ENCODE results near the gene NRG3.

The NRG3 gene

GRCh38 chr10:82400841-82401240 is 525.8 kb downstream of the NRG3 start:
- Mint-ChIP-seq H3K27ac (no peak overlapping the region), H3K36me3 (ENCODE audit: low read depth) (no peaks in the 10 kb centered on the region), H3K9me3 (no peaks in the 10 kb centered on the region), H3K4me1 (peaks cover 19% of the 10 kb centered on the region), H3K4me3 (no peak overlapping the region), H3K27me3 (ENCODE audit: low read depth) (peaks cover 4% of the 10 kb centered on the region)
- TF ChIP-seq CTCF (IDR thresholded peaks at IDR 0.05; ENCODE audit: unreplicated experiment in 3 of 3) = no peak

GRCh38 chr10:82402906-82403401 is 528.0 kb downstream of the NRG3 start:
- no peaks in the 10 kb centered on the region for H3K9me3 Mint-ChIP-seq
- peak overlapping the region in 1 of 3 experiments; percentile 61 for H3K27ac Mint-ChIP-seq
- no peak for TF ChIP-seq CTCF (IDR thresholded peaks at IDR 0.05; ENCODE audit: unreplicated experiment in 3 of 3)
- peaks cover 11% of the 10 kb centered on the region for H3K4me1 Mint-ChIP-seq
- no peak overlapping the region for H3K4me3 Mint-ChIP-seq
- no peaks in the 10 kb centered on the region for H3K36me3 Mint-ChIP-seq (ENCODE audit: low read depth)
- peaks cover 4% of the 10 kb centered on the region for H3K27me3 Mint-ChIP-seq (ENCODE audit: low read depth)

- H3K9me3 Mint-ChIP-seq = peaks cover 19% of the 10 kb centered on the region
Measured at GRCh38 chr10:82409671-82410070, 534.7 kb downstream of the NRG3 start.

GRCh38 chr10:82411416-82411815 is 536.4 kb downstream of the NRG3 start:
- H3K36me3 Mint-ChIP-seq (ENCODE audit: low read depth) = peaks cover 3% of the 10 kb centered on the region
- peaks cover 8% of the 10 kb centered on the region for H3K4me1 Mint-ChIP-seq
- H3K9me3 Mint-ChIP-seq = peaks cover 19% of the 10 kb centered on the region
- TF ChIP-seq CTCF (IDR thresholded peaks at IDR 0.05; ENCODE audit: unreplicated experiment in 3 of 3) = no peak
- H3K27ac Mint-ChIP-seq = no peak overlapping the region
- no peaks in the 10 kb centered on the region for H3K27me3 Mint-ChIP-seq (ENCODE audit: low read depth)
- no peak overlapping the region for H3K4me3 Mint-ChIP-seq

More at GRCh38 chr10:82409671-82410070, 534.7 kb downstream of the NRG3 start:
- Mint-ChIP-seq H3K4me3 (no peak overlapping the region), H3K27ac (peak overlapping the region; percentile 20 to 71 (median 44)), H3K36me3 (ENCODE audit: low read depth) (peaks cover 3% of the 10 kb centered on the region), H3K4me1 (peaks cover 13% of the 10 kb centered on the region), H3K27me3 (ENCODE audit: low read depth) (peaks cover 4% of the 10 kb centered on the region)
- no peak for TF ChIP-seq CTCF (IDR thresholded peaks at IDR 0.05; ENCODE audit: unreplicated experiment in 3 of 3)

GRCh38 chr10:82420001-82420400 is 545.0 kb downstream of the NRG3 start:
- no peak for TF ChIP-seq CTCF (IDR thresholded peaks at IDR 0.05; ENCODE audit: unreplicated experiment in 3 of 3)
- Mint-ChIP-seq H3K27ac (peak overlapping the region in 1 of 3 experiments; percentile 31), H3K9me3 (no peaks in the 10 kb centered on the region), H3K36me3 (ENCODE audit: low read depth) (no peaks in the 10 kb centered on the region), H3K4me1 (peaks cover 4% of the 10 kb centered on the region), H3K4me3 (no peak overlapping the region), H3K27me3 (ENCODE audit: low read depth) (no peaks in the 10 kb centered on the region)

GRCh38 chr10:82429302-82429701 is 554.3 kb downstream of the NRG3 start:
- H3K27me3 Mint-ChIP-seq (ENCODE audit: low read depth) = no peaks in the 10 kb centered on the region
- peaks cover 53% of the 10 kb centered on the region for H3K9me3 Mint-ChIP-seq
- no peaks in the 10 kb centered on the region for H3K4me1 Mint-ChIP-seq
- TF ChIP-seq CTCF (IDR thresholded peaks at IDR 0.05; ENCODE audit: unreplicated experiment in 3 of 3) = no peak
- peaks cover 31% of the 10 kb centered on the region for H3K36me3 Mint-ChIP-seq (ENCODE audit: low read depth)
- no peak overlapping the region for H3K27ac Mint-ChIP-seq
- H3K4me3 Mint-ChIP-seq = no peak overlapping the region
